IMR-90 (cell line): Measurements from ENCODE around the gene MS4A12. TPM values are rescaled to one million over a fixed set of nuclear protein-coding genes. Genes with fewer than 3 reads are reported as not detected.

Experiments
- ATAC-seq: fragments of 200-7000 bp; cut with Tn5 transposase; 2 replicates; pipeline ENCODE4 v1.9.1; 2020; ENCODE audit warnings: low read depth, mild to moderate bottlenecking, moderate library complexity
- BruUV-seq: library from RNA; stranded (reverse); fragments of 400-500 nt; replicated peaks from 2 replicates; lab custom pipeline; 2021; lab: Mats Ljungman, UMichigan
- CTCF ChIA-PET: fragments of 300-600 bp; formaldehyde crosslinking; extraction: SDS; loops from one replicate; lab custom pipeline; 2021; ENCODE audit warnings: antibody characterized with exemption; lab: Yijun Ruan, JAX
- POLR2A ChIA-PET: fragments of 300-600 bp; sonication (Branson Sonifier 250); formaldehyde crosslinking; loops from one replicate; lab custom pipeline; 2022; ENCODE audit warnings: antibody characterized with exemption; ENCODE audit not compliant: unreplicated experiment; lab: Charles Lee
- DNase-seq: peaks from one replicate; pipeline ENCODE4 v3.0.0; 2013
- H2AFZ ChIP-seq: replicated peaks from 2 replicates; pipeline ENCODE3; 2013; ENCODE audit warnings: low read length, mild to moderate bottlenecking; ENCODE audit not compliant: poor library complexity
- H2AK5ac ChIP-seq: 2 replicates; pipeline ENCODE4 v1.6.1; 2013; ENCODE audit warnings: low read depth, low read length, inconsistent platforms
- H2AK9ac ChIP-seq: replicated peaks from 2 replicates; pipeline ENCODE3; 2013; ENCODE audit warnings: mild to moderate bottlenecking, low read depth, low read length, moderate library complexity; ENCODE audit not compliant: poor library complexity
- H2BK120ac ChIP-seq: 2 replicates; pipeline ENCODE4 v1.6.1; 2013; ENCODE audit warnings: low read depth, low read length, inconsistent platforms
- H2BK15ac ChIP-seq: 3 replicates; pipeline ENCODE4 v1.6.1; 2013; ENCODE audit warnings: low read depth, low read length, inconsistent platforms
- H2BK20ac ChIP-seq: 2 replicates; pipeline ENCODE4 v1.6.1; 2013; ENCODE audit warnings: low read depth, mild to moderate bottlenecking, inconsistent platforms, low read length, moderate library complexity
- H2BK5ac ChIP-seq: 2 replicates; pipeline ENCODE4 v1.6.1; 2013; ENCODE audit warnings: mild to moderate bottlenecking, low read depth, low read length, inconsistent platforms; ENCODE audit not compliant: poor library complexity, severe bottlenecking
- H3K14ac ChIP-seq: replicated peaks from 2 replicates; pipeline ENCODE4 v1.6.1; 2013; ENCODE audit warnings: low read depth, low read length, inconsistent platforms
- H3K18ac ChIP-seq: 2 replicates; pipeline ENCODE4 v1.6.1; 2013; ENCODE audit warnings: low read depth, low read length, control low read depth
- H3K23ac ChIP-seq: 2 replicates; pipeline ENCODE4 v1.6.1; 2013; ENCODE audit warnings: low read depth, low read length, inconsistent platforms
- H3K27ac ChIP-seq: 2 replicates; pipeline ENCODE4 v1.5.1; 2013; ENCODE audit warnings: mild to moderate bottlenecking, control low read depth, low read length; ENCODE audit not compliant: insufficient read depth
- H3K27me3 ChIP-seq: 2 replicates; pipeline ENCODE4 v1.6.1; 2013; ENCODE audit warnings: low read length; ENCODE audit not compliant: control insufficient read depth, insufficient read depth
- H3K36me3 ChIP-seq: 2 replicates; pipeline ENCODE4 v1.6.1; 2013; ENCODE audit warnings: low read length, mixed read lengths; ENCODE audit not compliant: control insufficient read depth, insufficient read depth
- H3K4ac ChIP-seq: 2 replicates; pipeline ENCODE4 v1.6.1; 2013; ENCODE audit warnings: low read depth, low read length, inconsistent platforms
- H3K4me1 ChIP-seq: 2 replicates; pipeline ENCODE4 v1.6.1; 2013; ENCODE audit warnings: low read length, mixed read lengths; ENCODE audit not compliant: control insufficient read depth, insufficient read depth
- H3K4me2 ChIP-seq: 2 replicates; pipeline ENCODE4 v1.6.1; 2013; ENCODE audit warnings: low read depth, mild to moderate bottlenecking, control low read depth, low read length, moderate library complexity
- H3K4me3 ChIP-seq: 2 replicates; pipeline ENCODE4 v1.5.1; 2013; ENCODE audit warnings: low read depth, mild to moderate bottlenecking, control low read depth, low read length, moderate library complexity; ENCODE audit not compliant: insufficient read depth
- H3K56ac ChIP-seq: 2 replicates; pipeline ENCODE4 v1.6.1; 2013; ENCODE audit warnings: low read length, inconsistent platforms; ENCODE audit not compliant: insufficient read depth; ENCODE audit errors: extremely low read depth
- H3K79me1 ChIP-seq, 2 experiments: 2 replicates each; pipeline ENCODE4 v1.6.1; 2013; ENCODE audit warnings: low read length in 2 of 2, inconsistent platforms in 1 of 2, low read depth in 1 of 2
- H3K9ac ChIP-seq: 2 replicates; pipeline ENCODE4 v1.6.1; 2013; ENCODE audit warnings: low read depth, low read length, control low read depth
- H3K9me1 ChIP-seq: 2 replicates; pipeline ENCODE4 v1.6.1; 2013; ENCODE audit warnings: low read length, inconsistent platforms; ENCODE audit not compliant: insufficient read depth
- H3K9me3 ChIP-seq: 2 replicates; pipeline ENCODE4 v1.6.1; 2013; ENCODE audit warnings: low read length; ENCODE audit not compliant: control insufficient read depth, insufficient read depth
- H4K20me1 ChIP-seq: 2 replicates; pipeline ENCODE4 v1.6.1; 2013; ENCODE audit warnings: low read length, inconsistent platforms; ENCODE audit not compliant: insufficient read depth
- H4K5ac ChIP-seq: 2 replicates; pipeline ENCODE4 v1.6.1; 2013; ENCODE audit warnings: mild to moderate bottlenecking, low read depth, low read length, control low read depth
- H4K8ac ChIP-seq, 2 experiments: 2 replicates each; pipeline ENCODE4 v1.6.1; 2013; ENCODE audit warnings: low read depth in 2 of 2, low read length in 2 of 2, control low read depth in 1 of 2, inconsistent platforms in 1 of 2
- H4K91ac ChIP-seq: 2 replicates; pipeline ENCODE4 v1.6.1; 2013; ENCODE audit warnings: low read depth, low read length, inconsistent platforms; ENCODE audit not compliant: insufficient read depth
- CEBPB ChIP-seq: IDR thresholded peaks from 2 replicates; pipeline ENCODE4 v1.6.1; 2012; ENCODE audit warnings: low read depth, low read length, improper control_type of control experiment
- CHD1 ChIP-seq: IDR thresholded peaks from 2 replicates; pipeline ENCODE4 v1.6.1; 2012; ENCODE audit warnings: low read depth, low read length, improper control_type of control experiment
- FOS ChIP-seq: fragments of 150-350 bp; IDR thresholded peaks from 2 replicates; pipeline ENCODE4 v1.6.1; 2016; ENCODE audit warnings: low read depth, low read length
- MAZ ChIP-seq: IDR thresholded peaks from 2 replicates; pipeline ENCODE4 v1.6.1; 2012; ENCODE audit warnings: low read depth, mild to moderate bottlenecking, low read length, improper control_type of control experiment, moderate library complexity, borderline replicate concordance
- MXI1 ChIP-seq: IDR thresholded peaks from 2 replicates; pipeline ENCODE4 v1.6.1; 2012; ENCODE audit warnings: low read depth, mild to moderate bottlenecking, low read length, moderate library complexity, borderline replicate concordance
- RAD21 ChIP-seq: IDR thresholded peaks from 2 replicates; pipeline ENCODE4 v1.6.1; 2012; ENCODE audit warnings: low read length, improper control_type of control experiment
- RCOR1 ChIP-seq: IDR thresholded peaks from 2 replicates; pipeline ENCODE4 v1.6.1; 2012; ENCODE audit warnings: mild to moderate bottlenecking, low read length, improper control_type of control experiment; ENCODE audit not compliant: insufficient replicate concordance
- RFX5 ChIP-seq: IDR thresholded peaks from 2 replicates; pipeline ENCODE4 v1.8.0; 2012; ENCODE audit warnings: low read depth, mild to moderate bottlenecking, low read length, moderate library complexity
- SMC3 ChIP-seq: fragments of 150-350 bp; IDR thresholded peaks from 2 replicates; pipeline ENCODE4 v1.6.1; 2016; ENCODE audit warnings: low read depth, mild to moderate bottlenecking, antibody characterized with exemption, low read length, moderate library complexity
- WGBS, 2 experiments: methylation state at CpG; one replicate each; pipeline versions ENCODE4 v1.1.5 to v1.1.7; 2013; ENCODE audit warnings: missing lambda C conversion rate in 2 of 2; ENCODE audit not compliant: insufficient read length in 1 of 2; ENCODE audit errors: extremely low coverage in 2 of 2; 5-methylcytosine and 5-hydroxymethylcytosine counted together
- dilution Hi-C: fragments of 300-500 bp; cut with HindIII; formaldehyde crosslinking; loops from one replicate; pipeline ENCODE4 v1.14.3; 2018; ENCODE audit warnings: low sequenced_read_pairs; ENCODE audit not compliant: unreplicated experiment
- in situ Hi-C: fragments of 300-500 bp; cut with MboI; formaldehyde crosslinking; loops from 3 replicates; pipeline ENCODE4 v1.14.3; 2019; ENCODE audit warnings: low sequenced_read_pairs, inconsistent platforms, mixed read lengths
- intact Hi-C: fragments of 100-400 bp; cut with micrococcal nuclease; formaldehyde crosslinking; loops from 2 replicates; pipeline ENCODE4 v1.10.0; 2022
- polyA plus RNA-seq, 3 experiments: library from polyadenylated mRNA; depleted of rRNA; stranded (reverse); fragments of >200 nt; gene quantifications; 2 replicates each; pipeline ENCODE4 v1.2.3, GENCODE V29; 2012; ENCODE audit warnings: low replicate concordance in 1 of 3
- total RNA-seq: library from RNA; depleted of rRNA; stranded (reverse); fragments of >200 nt; gene quantifications from 2 replicates; pipeline ENCODE4 v1.2.3, GENCODE V29; 2012
- TF ChIP-seq, protein P1 (sequence below): conservative IDR thresholded peaks from 2 replicates; pipeline ENCODE4 v1.5.1; 2012; ENCODE audit warnings: mild to moderate bottlenecking, low read depth, low read length, improper control_type of control experiment
- TF ChIP-seq, protein P2 (sequence below): fragments of 150-350 bp; IDR thresholded peaks from 2 replicates; pipeline ENCODE4 v1.6.1; 2016; ENCODE audit warnings: low read depth, mild to moderate bottlenecking, low read length, moderate library complexity, borderline replicate concordance

The MS4A12 gene
- total and polyA plus RNA-seq, 2 of the 4 experiments (the other 2 are of a cell fraction) = not detected

GRCh38 chr11:60515144-60515855, 22.7 kb downstream of the MS4A12 start, which contains the start of gene MS4A13:
MS4A13 (plus strand) TSS chr11:60515392; CDS start chr11:60518084, 2,692 bp downstream.
- Histone ChIP-seq H2BK15ac (no peak within 1 kb of the TSS), H2BK5ac (no peak within 1 kb of the TSS), H4K5ac (no peak within 1 kb of the TSS), H3K27ac (no peak within 1 kb of the TSS), H2AFZ (no peak within 1 kb of the TSS), H3K9me1 (no peaks in the 10 kb centered on the region), H2AK5ac (no peak within 1 kb of the TSS), H3K4me3 (no peak within 1 kb of the TSS), H3K56ac (no peak within 1 kb of the TSS), H3K9me3 (peaks cover 3% of the 10 kb centered on the region; the same call in 1 of the 2 replicates), H3K4me1 (no peaks in the 10 kb centered on the region), H3K79me1 (no peaks in the 10 kb centered on the region), H3K27me3 (no peaks in the 10 kb centered on the region), H2AK9ac (no peak within 1 kb of the TSS), H3K14ac (no peak within 1 kb of the TSS), H3K9ac (no peak within 1 kb of the TSS), H4K20me1 (no peaks in the 10 kb centered on the region), H3K4me2 (no peak within 1 kb of the TSS), H3K23ac (no peak within 1 kb of the TSS), H3K18ac (no peak within 1 kb of the TSS), H2BK120ac (no peak within 1 kb of the TSS), H3K36me3 (no peaks in the 10 kb centered on the region), H4K91ac (no peak within 1 kb of the TSS), H2BK20ac (no peak within 1 kb of the TSS), H4K8ac (no peak within 1 kb of the TSS), H3K4ac (no peak within 1 kb of the TSS)
- POLR2A ChIA-PET = no interaction called here
- TF ChIP-seq RFX5 = no peak
- no peak for TF ChIP-seq CEBPB
- TF ChIP-seq, protein P1, sequence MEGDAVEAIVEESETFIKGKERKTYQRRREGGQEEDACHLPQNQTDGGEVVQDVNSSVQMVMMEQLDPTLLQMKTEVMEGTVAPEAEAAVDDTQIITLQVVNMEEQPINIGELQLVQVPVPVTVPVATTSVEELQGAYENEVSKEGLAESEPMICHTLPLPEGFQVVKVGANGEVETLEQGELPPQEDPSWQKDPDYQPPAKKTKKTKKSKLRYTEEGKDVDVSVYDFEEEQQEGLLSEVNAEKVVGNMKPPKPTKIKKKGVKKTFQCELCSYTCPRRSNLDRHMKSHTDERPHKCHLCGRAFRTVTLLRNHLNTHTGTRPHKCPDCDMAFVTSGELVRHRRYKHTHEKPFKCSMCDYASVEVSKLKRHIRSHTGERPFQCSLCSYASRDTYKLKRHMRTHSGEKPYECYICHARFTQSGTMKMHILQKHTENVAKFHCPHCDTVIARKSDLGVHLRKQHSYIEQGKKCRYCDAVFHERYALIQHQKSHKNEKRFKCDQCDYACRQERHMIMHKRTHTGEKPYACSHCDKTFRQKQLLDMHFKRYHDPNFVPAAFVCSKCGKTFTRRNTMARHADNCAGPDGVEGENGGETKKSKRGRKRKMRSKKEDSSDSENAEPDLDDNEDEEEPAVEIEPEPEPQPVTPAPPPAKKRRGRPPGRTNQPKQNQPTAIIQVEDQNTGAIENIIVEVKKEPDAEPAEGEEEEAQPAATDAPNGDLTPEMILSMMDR = no peak
- TF ChIP-seq, protein P2, sequence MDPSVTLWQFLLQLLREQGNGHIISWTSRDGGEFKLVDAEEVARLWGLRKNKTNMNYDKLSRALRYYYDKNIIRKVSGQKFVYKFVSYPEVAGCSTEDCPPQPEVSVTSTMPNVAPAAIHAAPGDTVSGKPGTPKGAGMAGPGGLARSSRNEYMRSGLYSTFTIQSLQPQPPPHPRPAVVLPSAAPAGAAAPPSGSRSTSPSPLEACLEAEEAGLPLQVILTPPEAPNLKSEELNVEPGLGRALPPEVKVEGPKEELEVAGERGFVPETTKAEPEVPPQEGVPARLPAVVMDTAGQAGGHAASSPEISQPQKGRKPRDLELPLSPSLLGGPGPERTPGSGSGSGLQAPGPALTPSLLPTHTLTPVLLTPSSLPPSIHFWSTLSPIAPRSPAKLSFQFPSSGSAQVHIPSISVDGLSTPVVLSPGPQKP = no peak
- TF ChIP-seq RAD21 = no peak
- TF ChIP-seq SMC3 = no peak
- no peak for TF ChIP-seq FOS
- no peak for TF ChIP-seq MAZ
- no peak for TF ChIP-seq MXI1
- TF ChIP-seq RCOR1 = no peak
- no peak for TF ChIP-seq CHD1
- ATAC-seq (no peak), DNase-seq (no peak)
- in situ Hi-C loops (no loop called here), dilution Hi-C loops (no loop called here), intact Hi-C loops (no loop called here)
- CTCF ChIA-PET = no interaction called here
- BruUV-seq = no TSS peak
- 74% methylated on average over 7 of the region's 29 CpGs; no CpG with 5 or more reads in 1 of the 2 experiments for WGBS, 2 experiments
